DOHH2 (cell line): Measurements from ENCODE around the gene OSBPL3.

ENCODE experiments used
- EZH2phosphoT487 ChIP-seq: fragments of 200-600 bp; sonication (generic); IDR thresholded peaks from 2 replicates; pipeline ENCODE4 v1.6.1; 2017; ENCODE audit warnings: borderline replicate concordance, mild to moderate bottlenecking, antibody characterized with exemption, low read length, moderate library complexity, mixed read lengths
- TF ChIP-seq, protein P1 (sequence below): fragments of 200-600 bp; sonication (generic); IDR thresholded peaks from one replicate; pipeline ENCODE4 v1.5.1; 2014; ENCODE audit warnings: antibody characterized with exemption, mild to moderate bottlenecking, low read depth, low read length; ENCODE audit not compliant: poor library complexity, severe bottlenecking

DNA sequence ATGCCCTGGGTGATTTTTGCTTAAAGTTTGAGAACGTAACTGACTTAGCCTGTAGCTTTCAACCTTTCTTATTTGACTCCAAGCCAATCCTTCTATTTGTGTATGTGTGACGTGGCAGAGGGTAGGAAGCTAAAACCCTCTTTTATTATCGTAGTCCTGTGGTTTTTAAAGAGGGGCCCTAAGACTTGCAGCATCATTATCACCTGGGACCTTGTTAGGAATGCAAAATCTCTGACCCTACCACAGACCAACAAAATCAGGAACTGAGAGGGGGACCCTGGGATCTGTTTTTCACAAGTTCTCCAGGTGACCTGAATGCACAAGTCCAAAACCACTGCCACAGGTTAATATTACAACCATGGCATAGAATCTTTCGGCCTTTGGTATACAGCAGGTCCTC, 80.1 kb downstream of the OSBPL3 start:
- TF ChIP-seq, protein P1, sequence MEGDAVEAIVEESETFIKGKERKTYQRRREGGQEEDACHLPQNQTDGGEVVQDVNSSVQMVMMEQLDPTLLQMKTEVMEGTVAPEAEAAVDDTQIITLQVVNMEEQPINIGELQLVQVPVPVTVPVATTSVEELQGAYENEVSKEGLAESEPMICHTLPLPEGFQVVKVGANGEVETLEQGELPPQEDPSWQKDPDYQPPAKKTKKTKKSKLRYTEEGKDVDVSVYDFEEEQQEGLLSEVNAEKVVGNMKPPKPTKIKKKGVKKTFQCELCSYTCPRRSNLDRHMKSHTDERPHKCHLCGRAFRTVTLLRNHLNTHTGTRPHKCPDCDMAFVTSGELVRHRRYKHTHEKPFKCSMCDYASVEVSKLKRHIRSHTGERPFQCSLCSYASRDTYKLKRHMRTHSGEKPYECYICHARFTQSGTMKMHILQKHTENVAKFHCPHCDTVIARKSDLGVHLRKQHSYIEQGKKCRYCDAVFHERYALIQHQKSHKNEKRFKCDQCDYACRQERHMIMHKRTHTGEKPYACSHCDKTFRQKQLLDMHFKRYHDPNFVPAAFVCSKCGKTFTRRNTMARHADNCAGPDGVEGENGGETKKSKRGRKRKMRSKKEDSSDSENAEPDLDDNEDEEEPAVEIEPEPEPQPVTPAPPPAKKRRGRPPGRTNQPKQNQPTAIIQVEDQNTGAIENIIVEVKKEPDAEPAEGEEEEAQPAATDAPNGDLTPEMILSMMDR: no peak
- no peak for TF ChIP-seq EZH2phosphoT487
